Fibroblast of the aortic adventitia (primary cell): Measurements from ENCODE around the gene ZMYND12. TPM values are rescaled to one million over a fixed set of nuclear protein-coding genes. Genes with fewer than 3 reads are reported as not detected.

Experiments used
- DNase-seq: peaks from one replicate; pipeline ENCODE4 v3.0.0-alpha.2; 2010; ENCODE audit warnings: low read depth
- H3K4me3 ChIP-seq: 2 replicates; pipeline ENCODE4 v1.5.1; 2011; ENCODE audit warnings: low read depth, mild to moderate bottlenecking, control low read depth, low read length, moderate library complexity
- total RNA-seq: library from RNA; depleted of rRNA; stranded (reverse); fragments of >200 nt; gene quantifications from 2 replicates; pipeline ENCODE4 v1.2.3, GENCODE V29; 2012; ENCODE audit warnings: low replicate concordance
- TF ChIP-seq, protein P1 (sequence below): IDR thresholded peaks from 2 replicates; pipeline ENCODE4 v1.5.1; 2011; ENCODE audit warnings: mild to moderate bottlenecking, low read length, control low read depth, inconsistent platforms; ENCODE audit not compliant: insufficient read depth

The ZMYND12 gene
- total RNA-seq, 1 donor: 1.6 TPM

DNA sequence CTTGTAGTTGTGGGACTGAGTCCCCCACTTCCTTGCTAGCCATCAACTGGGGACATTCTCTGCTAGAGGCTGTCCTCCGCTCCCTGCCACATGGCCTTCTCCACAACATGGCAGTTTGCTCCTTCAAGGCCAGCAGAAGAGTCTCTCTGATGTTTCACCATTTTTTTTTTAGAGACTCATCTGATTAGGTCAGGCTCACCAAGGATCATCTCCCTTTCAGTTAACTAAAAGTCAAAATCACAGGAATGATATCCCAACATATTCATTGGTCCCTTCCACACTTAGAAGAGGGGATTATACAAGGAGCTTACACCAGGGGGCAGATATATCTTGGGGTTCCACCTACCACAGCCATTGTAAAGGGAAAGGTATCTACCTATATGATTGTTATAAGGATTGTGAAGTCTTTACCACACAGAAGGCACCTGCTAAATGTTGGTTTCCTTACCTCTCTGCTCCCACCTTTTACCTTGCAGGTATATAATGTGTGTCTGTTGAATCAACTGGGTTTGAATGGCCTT is 51.9 kb downstream of the ZMYND12 start:
- no peak overlapping the region for H3K4me3 ChIP-seq
- TF ChIP-seq, protein P1, sequence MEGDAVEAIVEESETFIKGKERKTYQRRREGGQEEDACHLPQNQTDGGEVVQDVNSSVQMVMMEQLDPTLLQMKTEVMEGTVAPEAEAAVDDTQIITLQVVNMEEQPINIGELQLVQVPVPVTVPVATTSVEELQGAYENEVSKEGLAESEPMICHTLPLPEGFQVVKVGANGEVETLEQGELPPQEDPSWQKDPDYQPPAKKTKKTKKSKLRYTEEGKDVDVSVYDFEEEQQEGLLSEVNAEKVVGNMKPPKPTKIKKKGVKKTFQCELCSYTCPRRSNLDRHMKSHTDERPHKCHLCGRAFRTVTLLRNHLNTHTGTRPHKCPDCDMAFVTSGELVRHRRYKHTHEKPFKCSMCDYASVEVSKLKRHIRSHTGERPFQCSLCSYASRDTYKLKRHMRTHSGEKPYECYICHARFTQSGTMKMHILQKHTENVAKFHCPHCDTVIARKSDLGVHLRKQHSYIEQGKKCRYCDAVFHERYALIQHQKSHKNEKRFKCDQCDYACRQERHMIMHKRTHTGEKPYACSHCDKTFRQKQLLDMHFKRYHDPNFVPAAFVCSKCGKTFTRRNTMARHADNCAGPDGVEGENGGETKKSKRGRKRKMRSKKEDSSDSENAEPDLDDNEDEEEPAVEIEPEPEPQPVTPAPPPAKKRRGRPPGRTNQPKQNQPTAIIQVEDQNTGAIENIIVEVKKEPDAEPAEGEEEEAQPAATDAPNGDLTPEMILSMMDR: no peak
- no peak for DNase-seq

DNA sequence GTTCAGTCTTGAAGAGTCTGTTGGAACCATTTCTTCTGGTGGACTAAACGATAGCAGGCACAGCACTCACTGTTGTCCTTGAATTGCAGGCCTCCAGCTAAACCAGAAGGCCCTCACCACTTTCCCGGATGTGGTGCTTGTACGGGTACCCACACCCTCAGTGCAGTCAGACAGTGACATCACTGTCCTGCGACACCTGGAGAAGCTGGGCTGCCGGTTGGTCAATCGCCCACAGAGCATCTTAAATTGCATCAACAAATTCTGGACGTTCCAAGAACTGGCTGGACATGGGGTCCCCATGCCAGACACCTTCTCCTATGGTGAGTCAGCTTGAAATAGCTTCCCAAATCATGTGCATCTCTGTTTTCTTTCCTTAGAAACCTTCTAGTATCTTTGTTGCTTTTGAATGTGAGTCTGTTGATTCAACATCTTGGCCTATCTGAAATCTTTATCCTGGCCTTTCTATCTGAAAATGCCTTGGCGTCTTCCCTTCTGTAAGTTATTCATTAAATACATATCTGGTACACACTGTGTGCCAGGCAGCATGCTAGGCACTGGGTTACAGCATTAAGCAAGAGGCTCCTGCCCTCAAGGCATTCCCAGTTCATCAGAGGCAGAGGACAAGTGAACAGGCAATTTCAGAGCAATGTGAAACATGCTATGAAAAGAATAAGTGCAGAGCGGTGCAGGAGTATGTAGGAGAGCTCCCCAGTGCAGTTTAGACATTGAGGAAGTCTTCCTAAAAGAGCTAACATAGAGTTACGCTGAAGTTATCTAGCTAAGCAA is 56.3 kb downstream of the ZMYND12 start:
- DNase-seq: no peak
- TF ChIP-seq, protein P1: no peak
- no peak overlapping the region for H3K4me3 ChIP-seq

DNA sequence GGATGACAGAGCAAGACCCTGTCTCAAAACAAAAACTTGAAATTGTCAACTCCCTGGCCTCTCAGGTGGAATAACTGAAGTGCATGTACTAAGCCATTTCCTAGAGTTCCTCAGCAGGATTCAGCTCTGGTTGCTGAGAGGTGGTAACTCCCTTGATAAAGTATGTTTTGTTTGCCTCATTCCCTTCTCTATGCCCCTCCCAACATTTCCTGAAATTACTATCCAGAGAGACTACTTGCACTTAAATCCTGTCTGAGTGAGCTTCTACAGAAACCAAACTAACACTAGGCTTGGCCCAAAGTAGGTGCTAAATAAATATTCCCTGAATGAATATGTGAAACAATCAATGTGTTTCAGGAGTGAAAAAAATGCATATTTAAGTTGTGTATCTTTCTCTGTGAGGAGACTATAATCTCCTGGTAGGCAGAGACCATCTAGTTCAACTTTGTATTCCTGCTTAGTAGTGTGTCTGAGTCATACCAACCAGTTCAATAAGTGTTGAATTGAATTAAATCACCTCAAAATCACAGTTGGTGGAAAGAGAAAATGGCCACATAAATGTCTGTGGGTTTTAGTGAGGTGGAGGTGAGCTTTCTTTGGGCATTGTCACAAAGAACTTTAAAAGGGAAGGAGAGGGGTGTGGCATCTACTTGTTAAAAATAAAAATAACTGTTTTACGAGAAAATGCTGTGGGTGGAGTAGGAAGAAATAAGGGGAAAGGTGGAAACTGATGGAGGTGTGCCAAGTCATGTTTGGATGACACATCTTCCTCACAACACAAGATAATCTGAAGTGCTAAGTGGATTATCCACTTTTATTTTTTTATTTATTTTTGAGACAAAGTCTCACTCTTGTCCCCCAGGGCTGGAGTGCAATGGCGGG is 62.6 kb downstream of the ZMYND12 start:
- TF ChIP-seq, protein P1: no peak
- H3K4me3 ChIP-seq: no peak overlapping the region
- no peak for DNase-seq

DNA sequence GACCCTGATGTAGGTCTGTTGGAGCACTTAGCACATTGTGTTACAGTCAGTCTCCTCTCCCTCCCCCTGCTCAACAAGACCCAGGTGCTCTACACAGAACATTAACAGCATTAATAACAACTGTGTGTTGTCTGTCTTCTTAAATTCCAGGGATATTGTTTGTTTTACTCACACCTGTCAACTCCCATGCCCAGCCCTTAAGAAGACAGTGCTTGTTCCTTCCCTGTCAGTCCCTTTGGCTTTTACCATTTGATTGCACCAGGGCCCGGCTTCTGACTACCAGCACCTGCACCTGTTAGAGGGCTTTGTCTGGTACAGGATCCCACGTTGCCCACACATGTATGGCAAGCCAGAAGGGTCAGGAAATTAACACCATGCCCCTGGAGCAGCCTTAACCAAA is 63.6 kb downstream of the ZMYND12 start:
- TF ChIP-seq, protein P1: no peak
- no peak for DNase-seq
- H3K4me3 ChIP-seq: no peak overlapping the region

DNA sequence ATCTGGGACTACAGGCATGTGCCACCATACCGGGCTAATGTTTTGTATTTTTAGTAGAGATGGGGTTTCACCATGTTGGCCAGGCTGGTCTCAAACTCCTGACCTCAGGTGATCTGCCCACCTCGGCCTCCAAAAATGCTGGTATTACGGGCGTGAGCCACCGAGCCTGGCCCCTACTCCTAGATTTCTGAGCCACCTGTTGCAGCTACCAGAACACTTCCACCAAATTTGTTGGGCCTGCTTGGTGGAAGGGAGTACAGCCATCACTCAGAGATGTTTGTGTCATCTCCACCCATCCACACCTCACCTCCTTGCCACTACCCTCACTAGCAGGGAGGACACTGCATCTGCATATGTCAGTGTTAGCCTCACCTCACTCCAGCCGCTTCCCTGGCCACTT is 69.8 kb downstream of the ZMYND12 start:
- H3K4me3 ChIP-seq: no peak overlapping the region
- no peak for DNase-seq
- TF ChIP-seq, protein P1: no peak

DNA sequence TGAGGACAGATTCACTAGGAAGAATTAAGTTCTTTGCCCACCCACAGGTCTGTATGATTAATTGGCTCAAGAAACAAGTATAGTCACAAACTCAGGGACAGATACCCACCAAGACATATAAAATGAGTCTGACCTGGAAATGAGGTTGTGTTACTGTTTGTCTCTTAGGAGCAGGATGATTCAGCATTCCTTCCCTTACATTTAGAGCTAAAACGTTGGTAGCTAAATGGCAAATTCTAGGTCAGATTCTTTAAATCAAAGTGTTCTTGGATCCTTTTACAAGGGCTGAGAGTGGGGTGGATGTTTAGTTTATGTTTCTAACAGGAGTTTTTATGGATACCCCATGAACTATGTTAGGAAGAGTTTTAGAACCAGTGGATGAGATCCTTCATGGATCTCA is 70.5 kb downstream of the ZMYND12 start:
- TF ChIP-seq, protein P1: no peak

More for the DNA sequence above, 70.5 kb downstream of the ZMYND12 start:
- DNase-seq: peak; percentile 15
- H3K4me3 ChIP-seq: no peak overlapping the region
